ENCODE data around the gene IFRD2.
"Not testable (repeated sequence)": the region's sequence is repeated elsewhere in the genome, so short reads cannot be mapped to it uniquely, and the experiment has no call there.

Gene IFRD2

GRCh38 chr3:50274371-50275104, 17.7 kb downstream of the IFRD2 start:
- Mint-ChIP-seq H3K36me3 (ENCODE audit: low read depth) (no peaks in the 10 kb centered on the region), H3K27me3 (ENCODE audit: low read depth) (peaks cover 46% of the 10 kb centered on the region), H3K27ac (peak overlapping the region; percentile 47), H3K4me3 (peak overlapping the region; percentile 62), H3K9me3 (no peaks in the 10 kb centered on the region), H3K4me1 (ENCODE audit: low read depth) (peaks cover 16% of the 10 kb centered on the region)
- DNase-seq (ENCODE audit: low spot score), result peak; percentile 73

DNA sequence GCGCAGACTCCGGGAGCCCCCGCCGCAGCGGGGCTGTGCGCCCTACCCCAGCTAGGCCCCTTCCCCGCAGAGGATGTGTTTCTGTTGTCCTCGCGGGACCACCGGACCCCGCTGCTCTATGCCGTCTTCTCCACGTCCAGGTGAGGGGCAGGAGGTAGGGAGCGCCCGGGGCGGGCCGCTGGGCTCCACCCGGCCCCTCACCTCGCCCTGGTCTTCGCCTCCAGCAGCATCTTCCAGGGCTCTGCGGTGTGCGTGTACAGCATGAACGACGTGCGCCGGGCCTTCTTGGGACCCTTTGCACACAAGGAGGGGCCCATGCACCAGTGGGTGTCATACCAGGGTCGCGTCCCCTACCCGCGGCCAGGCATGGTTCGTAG, 18.6 kb downstream of the IFRD2 start:
- Mint-ChIP-seq H3K36me3 (ENCODE audit: low read depth) (no peaks in the 10 kb centered on the region), H3K4me1 (ENCODE audit: low read depth) (peaks cover 16% of the 10 kb centered on the region), H3K9me3 (no peaks in the 10 kb centered on the region), H3K27me3 (ENCODE audit: low read depth) (peaks cover 46% of the 10 kb centered on the region), H3K4me3 (no peak overlapping the region), H3K27ac (no peak overlapping the region)
- no peak for DNase-seq (ENCODE audit: low spot score)

DNA sequence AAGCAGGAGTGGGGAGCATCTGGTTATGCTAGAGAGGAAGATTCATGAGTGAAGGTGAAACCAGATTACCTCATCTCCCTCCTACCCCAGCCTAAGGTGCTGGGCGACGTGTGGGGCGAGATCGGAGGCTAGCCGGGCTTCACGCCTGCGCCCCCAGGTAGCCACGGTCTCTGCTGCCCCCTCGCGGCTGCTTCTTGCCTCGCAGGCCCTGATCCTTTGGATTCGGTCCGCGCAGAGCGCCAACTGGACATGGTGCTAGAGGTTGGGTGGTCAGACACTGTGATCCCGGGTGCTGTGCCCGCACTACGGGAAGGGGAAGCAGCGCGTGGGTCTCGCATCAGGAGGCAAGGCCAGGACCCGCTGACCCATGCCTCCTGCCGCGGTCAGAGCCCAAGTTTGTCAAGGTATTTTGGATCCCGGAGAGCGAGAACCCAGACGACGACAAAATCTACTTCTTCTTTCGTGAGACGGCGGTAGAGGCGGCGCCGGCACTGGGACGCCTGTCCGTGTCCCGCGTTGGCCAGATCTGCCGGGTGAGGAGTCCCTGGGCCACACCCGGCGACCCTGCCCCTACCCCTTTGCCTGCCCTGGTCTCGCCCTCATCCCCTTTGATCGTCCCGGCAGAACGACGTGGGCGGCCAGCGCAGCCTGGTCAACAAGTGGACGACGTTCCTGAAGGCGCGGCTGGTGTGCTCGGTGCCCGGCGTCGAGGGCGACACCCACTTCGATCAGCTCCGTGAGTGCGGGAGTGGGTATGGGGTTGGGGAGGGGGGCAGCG, 19.1 kb downstream of the IFRD2 start:
- Mint-ChIP-seq H3K4me1 (ENCODE audit: low read depth) (peaks cover 16% of the 10 kb centered on the region), H3K27ac (no peak overlapping the region), H3K27me3 (ENCODE audit: low read depth) (peaks cover 43% of the 10 kb centered on the region), H3K4me3 (peak overlapping the region; percentile 80), H3K36me3 (ENCODE audit: low read depth) (no peaks in the 10 kb centered on the region), H3K9me3 (no peaks in the 10 kb centered on the region)
- DNase-seq (ENCODE audit: low spot score), result peak; percentile 87

- not testable (repeated sequence) for H3K9me3 Mint-ChIP-seq; H3K36me3 Mint-ChIP-seq (ENCODE audit: low read depth); DNase-seq (ENCODE audit: low spot score); H3K4me3 Mint-ChIP-seq; H3K27ac Mint-ChIP-seq
- Mint-ChIP-seq H3K27me3 (ENCODE audit: low read depth) (peaks cover 43% of the 10 kb centered on the region), H3K4me1 (ENCODE audit: low read depth) (peaks cover 16% of the 10 kb centered on the region)
These were observed 19.7 kb downstream of the IFRD2 start for GRCh38 chr3:50272538-50272910.

GRCh38 chr3:50271314-50271936, 20.8 kb downstream of the IFRD2 start:
- Mint-ChIP-seq H3K27me3 (ENCODE audit: low read depth) (peaks cover 40% of the 10 kb centered on the region), H3K4me3 (no peak overlapping the region), H3K4me1 (ENCODE audit: low read depth) (peaks cover 16% of the 10 kb centered on the region), H3K27ac (peak overlapping the region; percentile 34), H3K9me3 (no peaks in the 10 kb centered on the region), H3K36me3 (ENCODE audit: low read depth) (no peaks in the 10 kb centered on the region)
- no peak for DNase-seq (ENCODE audit: low spot score)

- Mint-ChIP-seq H3K4me1 (ENCODE audit: low read depth) (peaks cover 13% of the 10 kb centered on the region), H3K9me3 (no peaks in the 10 kb centered on the region), H3K4me3 (no peak overlapping the region), H3K27me3 (ENCODE audit: low read depth) (peaks cover 38% of the 10 kb centered on the region), H3K36me3 (ENCODE audit: low read depth) (no peaks in the 10 kb centered on the region), H3K27ac (no peak overlapping the region)
- DNase-seq (ENCODE audit: low spot score), result no peak
These were observed 21.6 kb downstream of the IFRD2 start for GRCh38 chr3:50270422-50271224.

- no peak for DNase-seq (ENCODE audit: low spot score)
- Mint-ChIP-seq H3K27ac (no peak overlapping the region), H3K4me1 (ENCODE audit: low read depth) (peaks cover 13% of the 10 kb centered on the region), H3K36me3 (ENCODE audit: low read depth) (no peaks in the 10 kb centered on the region), H3K4me3 (no peak overlapping the region), H3K9me3 (no peaks in the 10 kb centered on the region), H3K27me3 (ENCODE audit: low read depth) (peaks cover 32% of the 10 kb centered on the region)
These were observed 22.2 kb downstream of the IFRD2 start for GRCh38 chr3:50269977-50270413.

GRCh38 chr3:50269460-50269859, 22.8 kb downstream of the IFRD2 start:
- H3K27ac Mint-ChIP-seq, result no peak overlapping the region
- no peak overlapping the region for H3K4me3 Mint-ChIP-seq
- no peaks in the 10 kb centered on the region for H3K9me3 Mint-ChIP-seq
- no peak for DNase-seq (ENCODE audit: low spot score)
- peaks cover 10% of the 10 kb centered on the region for H3K4me1 Mint-ChIP-seq (ENCODE audit: low read depth)
- H3K27me3 Mint-ChIP-seq (ENCODE audit: low read depth), result peaks cover 26% of the 10 kb centered on the region
- H3K36me3 Mint-ChIP-seq (ENCODE audit: low read depth), result no peaks in the 10 kb centered on the region

- H3K36me3 Mint-ChIP-seq (ENCODE audit: low read depth), result no peaks in the 10 kb centered on the region
- DNase-seq (ENCODE audit: low spot score), result no peak
- peaks cover 5% of the 10 kb centered on the region for H3K4me1 Mint-ChIP-seq (ENCODE audit: low read depth)
- H3K4me3 Mint-ChIP-seq, result no peak within 1 kb of the TSS
- peaks cover 21% of the 10 kb centered on the region for H3K27me3 Mint-ChIP-seq (ENCODE audit: low read depth)
- H3K9me3 Mint-ChIP-seq, result no peaks in the 10 kb centered on the region
- no peak within 1 kb of the TSS for H3K27ac Mint-ChIP-seq
These were observed 23.4 kb downstream of the IFRD2 start, which contains the start of gene SEMA3B for GRCh38 chr3:50268703-50269451. TSS of gene SEMA3B (plus strand) at chr3:50269147. CDS start at chr3:50269241, 94 bp downstream.

- peaks cover 18% of the 10 kb centered on the region for H3K27me3 Mint-ChIP-seq (ENCODE audit: low read depth)
- no peaks in the 10 kb centered on the region for H3K9me3 Mint-ChIP-seq
- H3K27ac Mint-ChIP-seq, result no peak overlapping the region
- no peak for DNase-seq (ENCODE audit: low spot score)
- peaks cover 5% of the 10 kb centered on the region for H3K4me1 Mint-ChIP-seq (ENCODE audit: low read depth)
- H3K36me3 Mint-ChIP-seq (ENCODE audit: low read depth), result no peaks in the 10 kb centered on the region
- no peak overlapping the region for H3K4me3 Mint-ChIP-seq
These were observed 24.0 kb downstream of the IFRD2 start for GRCh38 chr3:50268276-50268675.

GRCh38 chr3:50267280-50267913, 24.8 kb downstream of the IFRD2 start:
- no peak overlapping the region for H3K4me3 Mint-ChIP-seq
- DNase-seq (ENCODE audit: low spot score), result no peak
- peaks cover 14% of the 10 kb centered on the region for H3K27me3 Mint-ChIP-seq (ENCODE audit: low read depth)
- no peaks in the 10 kb centered on the region for H3K36me3 Mint-ChIP-seq (ENCODE audit: low read depth)
- H3K9me3 Mint-ChIP-seq, result no peaks in the 10 kb centered on the region
- no peak overlapping the region for H3K27ac Mint-ChIP-seq
- no peaks in the 10 kb centered on the region for H3K4me1 Mint-ChIP-seq (ENCODE audit: low read depth)

DNA sequence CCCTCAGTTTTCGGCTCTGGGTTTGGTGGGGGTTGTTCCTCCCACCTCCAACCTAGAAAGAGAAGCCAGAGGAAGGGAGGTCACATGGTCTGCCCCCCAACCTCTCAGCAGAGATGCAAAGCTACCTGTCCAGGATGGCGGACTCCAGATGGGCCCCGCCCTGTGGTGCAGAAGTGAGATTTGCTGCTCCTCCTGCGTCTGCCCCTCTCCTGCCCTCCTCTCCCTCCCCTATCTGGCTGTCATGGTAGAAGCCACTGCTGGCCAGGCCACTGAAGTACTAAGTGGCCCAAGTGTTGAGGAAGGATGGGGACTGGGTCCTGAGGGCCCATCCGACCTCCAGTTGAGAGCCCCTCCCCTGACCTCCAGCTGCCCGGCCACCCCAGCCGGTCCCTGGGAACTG, 25.4 kb downstream of the IFRD2 start:
- Mint-ChIP-seq H3K4me3 (no peak overlapping the region), H3K27ac (no peak overlapping the region), H3K27me3 (ENCODE audit: low read depth) (peaks cover 14% of the 10 kb centered on the region), H3K36me3 (ENCODE audit: low read depth) (no peaks in the 10 kb centered on the region), H3K9me3 (no peaks in the 10 kb centered on the region), H3K4me1 (ENCODE audit: low read depth) (no peaks in the 10 kb centered on the region)
- no peak for DNase-seq (ENCODE audit: low spot score)

DNA sequence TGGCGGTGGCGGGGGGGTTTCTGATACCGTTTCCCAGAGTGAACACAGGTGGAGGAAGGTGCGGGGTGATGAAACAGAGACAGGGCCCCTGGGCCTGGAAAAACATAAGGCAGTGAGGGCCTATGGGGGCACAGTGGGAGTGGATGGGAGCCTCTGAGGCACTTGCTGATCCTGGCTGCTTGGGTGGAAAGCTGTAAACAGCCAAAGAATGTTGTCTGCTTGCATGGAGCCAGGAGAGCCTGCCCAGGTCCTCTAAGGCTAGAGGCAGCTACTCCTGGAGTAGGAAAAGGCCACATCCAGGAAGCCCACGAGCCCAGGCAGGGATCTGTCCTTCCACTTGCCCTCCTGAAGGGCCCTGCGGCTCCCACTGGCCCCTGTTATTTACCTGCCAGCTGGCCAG, 26.2 kb downstream of the IFRD2 start:
- Mint-ChIP-seq H3K27me3 (ENCODE audit: low read depth) (peaks cover 14% of the 10 kb centered on the region), H3K9me3 (no peaks in the 10 kb centered on the region), H3K27ac (no peak overlapping the region), H3K4me3 (no peak overlapping the region), H3K4me1 (ENCODE audit: low read depth) (no peaks in the 10 kb centered on the region), H3K36me3 (ENCODE audit: low read depth) (no peaks in the 10 kb centered on the region)
- DNase-seq (ENCODE audit: low spot score), result no peak

Measured in T-helper 2 cell treated with Interferon-gamma antibody and Interleukin-4, amounts not matched to agents 5 μg/mL and 100 μg/mL, for 36 hours (primary cell).